Activated T-cell treated with anti-CD3 and anti-CD28 coated beads for 48 hours (primary cell): ENCODE data around the gene PRKG1.
"Not testable (repeated sequence)": the region's sequence is repeated elsewhere in the genome, so short reads cannot be mapped to it uniquely, and the experiment has no call there.

Experiments used
- DNase-seq: peaks from one replicate; pipeline ENCODE4 v3.0.0-alpha.2; 2020; ENCODE audit warnings: low read depth

Gene PRKG1

GRCh38 chr10:51170518-51171245, 96.4 kb downstream of the PRKG1 start:
- DNase-seq: no peak

GRCh38 chr10:51171946-51172345, 97.7 kb downstream of the PRKG1 start:
- DNase-seq: no peak

GRCh38 chr10:51176976-51177695, 102.8 kb downstream of the PRKG1 start:
- DNase-seq: no peak

GRCh38 chr10:51178634-51179033, 104.3 kb downstream of the PRKG1 start:
- DNase-seq: no peak

GRCh38 chr10:51180141-51180540, 105.9 kb downstream of the PRKG1 start:
- DNase-seq: no peak

GRCh38 chr10:51183783-51184182, 109.5 kb downstream of the PRKG1 start:
- DNase-seq: no peak

- no peak for DNase-seq
These were observed 112.1 kb downstream of the PRKG1 start for GRCh38 chr10:51186361-51186760.

DNA sequence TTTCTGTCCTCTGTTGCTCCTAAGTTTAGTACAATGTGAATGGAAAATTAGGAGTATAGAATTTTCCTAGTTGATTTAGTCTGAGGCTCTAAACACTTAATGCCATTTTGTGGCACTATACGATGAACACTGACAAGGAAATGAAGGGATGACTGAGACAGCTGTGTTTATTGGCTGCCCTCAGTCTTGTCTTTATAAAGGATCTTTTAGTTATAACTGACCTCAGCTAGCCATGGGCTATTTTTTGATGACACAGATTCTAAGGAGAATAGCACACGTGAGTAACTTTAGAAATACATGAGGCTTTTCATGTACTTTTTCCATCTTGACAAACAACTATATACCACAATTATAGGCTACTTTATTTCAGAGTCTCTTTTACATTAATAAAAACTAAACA, 113.7 kb downstream of the PRKG1 start:
- DNase-seq: no peak

GRCh38 chr10:51188866-51189265, 114.6 kb downstream of the PRKG1 start:
- no peak for DNase-seq

DNA sequence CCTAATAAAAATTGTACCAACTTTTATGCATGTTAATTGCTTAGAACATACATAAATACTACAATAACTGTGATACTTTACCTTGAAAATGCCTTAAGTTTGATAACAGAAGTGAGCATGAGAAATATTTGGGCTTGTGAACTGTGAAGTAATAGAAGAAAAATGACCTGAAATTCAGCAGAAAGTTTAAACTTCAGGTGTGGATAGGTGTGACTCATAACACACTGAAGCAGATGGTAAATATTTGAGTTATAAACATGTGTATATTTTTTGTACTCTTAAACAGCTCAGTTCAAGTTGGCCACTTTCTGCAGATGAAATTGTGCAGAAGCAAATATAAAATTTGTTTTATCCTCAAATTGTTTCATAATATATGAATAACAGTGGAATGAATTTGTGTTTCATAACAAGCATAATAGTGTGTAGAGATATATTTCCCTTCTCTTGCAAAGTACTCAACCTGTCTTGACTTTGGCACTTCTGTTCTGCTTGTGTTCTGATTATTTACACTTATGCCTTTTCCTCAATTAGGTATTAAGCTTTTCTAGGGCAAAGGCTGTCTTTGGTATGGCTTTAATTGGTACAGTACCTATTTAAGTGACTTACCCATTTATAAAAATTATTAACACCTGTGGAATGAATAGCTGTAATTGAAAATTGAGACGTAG, 122.4 kb downstream of the PRKG1 start:
- DNase-seq: no peak

- DNase-seq: no peak
These were observed 123.9 kb downstream of the PRKG1 start for GRCh38 chr10:51198170-51198569.

DNA sequence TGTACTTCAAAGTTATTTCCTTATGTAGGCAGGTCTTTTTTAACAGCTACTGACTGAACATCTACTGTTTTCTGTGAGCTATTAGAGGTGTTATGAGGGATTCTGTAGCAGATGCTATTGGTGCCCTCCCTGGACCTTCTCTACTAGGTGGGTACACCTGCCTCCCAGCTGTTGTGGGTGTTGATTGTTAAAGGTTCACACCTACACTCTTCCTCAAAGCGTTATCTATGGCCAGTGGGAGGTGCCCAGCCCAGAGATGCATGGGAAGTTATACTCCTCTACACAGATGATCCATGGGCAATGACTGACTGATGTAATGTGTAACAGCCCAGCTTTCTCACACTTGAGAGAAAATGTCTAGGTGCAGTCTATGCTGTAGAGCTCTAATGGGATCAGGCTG, 127.7 kb downstream of the PRKG1 start:
- no peak for DNase-seq

DNA sequence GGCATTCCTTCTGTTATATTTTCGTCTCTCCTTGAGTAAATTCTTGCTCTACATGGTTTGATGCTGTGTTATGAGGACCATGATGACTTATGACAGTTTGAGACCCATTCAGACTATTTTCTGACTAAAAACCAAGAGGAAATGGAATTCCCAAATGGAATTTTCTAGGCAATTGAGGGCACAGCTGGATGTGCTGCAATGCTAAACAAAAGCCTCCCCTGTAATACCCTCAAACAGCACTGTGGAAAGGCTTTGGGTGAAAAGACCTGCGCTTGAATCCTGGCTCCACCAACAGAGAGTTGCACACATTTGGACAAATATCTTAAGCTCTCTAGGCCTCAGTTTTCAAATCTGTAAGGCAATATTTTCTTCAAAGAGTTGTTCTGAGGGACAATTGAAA, 129.1 kb downstream of the PRKG1 start:
- DNase-seq: no peak

DNA sequence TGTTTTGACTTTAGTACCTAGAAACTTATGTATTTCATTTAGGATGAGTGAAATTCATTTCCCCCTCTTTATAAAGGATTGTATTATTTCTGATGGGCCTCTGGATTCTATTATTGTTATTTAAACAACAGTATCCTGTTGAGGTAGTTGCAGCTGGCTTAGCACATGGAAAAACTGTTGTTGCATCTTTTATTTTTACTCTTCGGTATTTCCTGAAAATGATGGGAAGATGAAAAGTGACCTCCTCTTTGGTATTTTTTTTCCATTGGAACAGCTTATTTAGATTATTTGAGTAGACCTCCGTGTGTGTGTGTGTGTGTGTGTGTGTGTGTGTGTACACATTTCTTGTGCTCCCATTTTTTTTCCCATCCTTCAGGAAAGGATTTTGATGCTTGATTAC, 129.8 kb downstream of the PRKG1 start:
- DNase-seq: no peak

- no peak for DNase-seq
These were observed 130.4 kb downstream of the PRKG1 start for GRCh38 chr10:51204701-51205100.

DNA sequence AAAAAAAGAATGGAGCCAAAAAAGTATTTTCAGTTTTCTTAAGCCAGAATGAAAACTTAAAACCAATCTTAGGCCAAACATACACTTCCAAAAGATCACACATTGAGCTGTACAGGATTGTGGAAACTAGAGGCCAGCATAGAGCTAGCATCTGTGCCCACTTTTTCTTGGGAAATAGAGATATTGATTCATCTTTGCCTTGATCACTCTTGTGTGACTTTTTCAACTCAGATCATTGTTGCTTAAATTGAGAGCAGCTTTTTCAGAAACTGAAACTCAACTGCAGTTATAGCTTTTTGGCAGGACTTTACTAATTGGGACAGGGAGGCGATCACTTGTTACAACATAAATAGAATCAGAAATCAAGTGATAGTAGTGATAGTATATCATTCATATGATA, 132.2 kb downstream of the PRKG1 start:
- DNase-seq: no peak

DNA sequence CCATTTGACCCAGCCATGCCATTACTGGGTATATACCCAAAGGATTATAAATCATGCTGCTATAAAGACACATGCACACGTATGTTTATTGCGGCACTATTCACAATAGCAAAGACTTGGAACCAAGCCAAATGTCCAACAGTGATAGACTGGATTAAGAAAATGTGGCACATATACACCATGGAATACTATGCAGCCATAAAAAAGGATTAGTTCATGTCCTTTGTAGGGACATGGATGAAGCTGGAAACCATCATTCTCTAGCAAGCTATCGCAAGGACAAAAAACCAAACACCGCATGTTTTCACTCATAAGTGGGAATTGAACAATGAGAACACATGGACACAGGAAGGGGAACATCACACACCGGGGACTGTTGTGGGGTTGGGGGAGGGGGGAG, 138.7 kb downstream of the PRKG1 start:
- not testable (repeated sequence) for DNase-seq

GRCh38 chr10:51214207-51215196, 140.2 kb downstream of the PRKG1 start:
- DNase-seq: no peak

DNA sequence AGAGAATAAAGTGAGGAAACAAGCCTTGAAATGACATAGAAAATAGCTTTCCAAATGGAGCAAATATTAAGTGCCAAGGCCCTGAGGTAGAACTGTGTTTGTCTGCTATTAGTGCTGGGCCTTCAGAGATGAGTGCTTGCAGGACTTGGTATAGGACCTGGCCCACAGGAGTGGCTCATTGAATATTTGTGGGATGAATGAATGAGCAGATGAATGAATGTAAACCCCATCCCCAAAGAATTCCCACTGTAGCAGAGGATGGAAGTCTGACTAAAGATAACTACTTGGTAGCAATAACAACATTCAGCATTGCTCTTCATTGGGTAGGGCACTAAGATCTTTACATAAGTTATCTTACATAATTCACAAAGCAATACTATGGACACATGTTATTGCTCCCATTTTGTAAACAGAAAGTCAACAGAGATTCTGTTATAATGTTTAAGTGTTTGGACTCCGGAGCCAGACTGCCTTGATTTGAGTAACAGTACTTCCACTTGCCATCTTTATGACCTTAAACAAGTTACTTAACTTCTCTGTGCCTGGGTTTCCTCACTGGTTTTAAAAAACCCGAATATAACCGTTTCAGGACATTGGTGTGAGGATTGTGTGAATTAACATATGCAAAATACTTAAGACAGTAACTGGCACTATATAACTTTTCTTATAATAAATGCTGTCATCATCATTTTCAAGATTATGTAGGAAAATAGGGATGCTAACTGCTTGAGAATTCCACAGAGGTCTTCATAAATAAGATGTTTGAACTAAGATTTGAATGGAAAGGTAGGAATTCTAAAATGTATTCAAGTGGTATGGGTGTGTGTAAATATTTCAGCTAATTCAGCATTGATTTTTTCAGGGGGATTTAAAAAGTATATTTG, 141.9 kb downstream of the PRKG1 start:
- no peak for DNase-seq

DNA sequence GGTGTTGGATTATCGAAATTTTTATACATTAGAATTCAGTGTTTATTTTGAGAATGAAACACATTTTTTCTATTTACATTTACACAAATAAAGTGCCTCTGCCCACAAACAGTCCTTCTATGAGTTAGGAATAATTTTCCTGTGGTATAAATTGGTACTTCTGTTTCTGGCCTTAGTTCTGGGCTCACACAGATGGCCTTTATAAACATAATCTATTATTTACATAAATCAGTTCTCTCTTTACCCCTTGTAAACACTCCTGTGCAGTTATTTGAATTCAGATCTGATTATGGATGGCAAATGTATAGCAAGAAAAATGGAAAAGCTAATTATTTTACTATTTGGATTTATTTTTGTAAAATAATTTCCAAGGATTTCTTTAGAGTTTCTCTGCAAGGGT, 143.2 kb downstream of the PRKG1 start:
- no peak for DNase-seq

- DNase-seq: no peak
These were observed 150.4 kb downstream of the PRKG1 start for GRCh38 chr10:51224671-51225161.
